Measurements from ENCODE around the gene SLCO4A1. TPM values are rescaled to one million over a fixed set of nuclear protein-coding genes. Genes with fewer than 3 reads are reported as not detected.
A peak's percentile ranks its signal among the peaks of the same experiment; 100 is the strongest.

SLCO4A1 gene
- total RNA-seq, 1 experiment from 2014 or later = 161 TPM

GRCh38 chr20:62624719-62625453, 17.4 kb upstream of the SLCO4A1 start:
- TF ChIP-seq CTCF (conservative IDR thresholded peaks at IDR 0.05; ENCODE audit: low read depth, low read length) (no peak), EZH2phosphoT487 (IDR thresholded peaks at IDR 0.05; ENCODE audit: borderline replicate concordance, low read length) (no peak), EZH2 (IDR thresholded peaks at IDR 0.05; ENCODE audit: low read length, unreplicated experiment) (no peak)
- Histone ChIP-seq H3F3A (ENCODE audit: low read length, unreplicated experiment) (peaks cover 7% of the 10 kb centered on the region), H3K36me3 (ENCODE audit: low read depth, low read length) (no peaks in the 10 kb centered on the region), H3K9me2 (replicated peaks; ENCODE audit: low read length) (no peaks in the 10 kb centered on the region), H3K27ac (ENCODE audit: low read length) (peak overlapping the region; percentile 98), H4K20me1 (ENCODE audit: low read length) (no peaks in the 10 kb centered on the region), H3K4me2 (ENCODE audit: low read length) (peak overlapping the region; percentile 77), H2AFZ (ENCODE audit: low read length) (no peak overlapping the region), H3K9ac (ENCODE audit: low read length) (peak overlapping the region; percentile 90), H3K27me3 (ENCODE audit: low read length) (no peaks in the 10 kb centered on the region), H3K4me3 (ENCODE audit: low read length) (no peak overlapping the region), H3K79me2 (ENCODE audit: low read length) (peaks cover 31% of the 10 kb centered on the region), H3K4me1 (ENCODE audit: insufficient read depth, low read length) (peaks cover 65% of the 10 kb centered on the region), H3K9me3 (ENCODE audit: low read length) (no peaks in the 10 kb centered on the region)
- intact Hi-C loops (cut with micrococcal nuclease) = loop anchor here (10.0 kb wide), 1 partner anchor 170 kb away; the partner anchor contains the start of gene MRGBP
- BruUV-seq (replicated peaks) = no TSS peak
- ChIA-PET POLR2A (ENCODE audit: unreplicated experiment) (interaction anchor here (1.7 kb wide), 1 partner anchor 18 kb away, joined by 9 read pairs; the partner anchor contains the start of gene SLCO4A1), CTCF (no interaction called here)
- DNase-seq (no peak), ATAC-seq (no peak)

- Histone ChIP-seq H3K27me3 (ENCODE audit: low read length) (no peaks in the 10 kb centered on the region), H3K27ac (ENCODE audit: low read length) (no peak overlapping the region)
- intact Hi-C loops (cut with micrococcal nuclease) = loop anchor here (10.0 kb wide), 1 partner anchor 169 kb away; the partner anchor contains the start of gene MRGBP
Observed at GRCh38 chr20:62625516-62625915, 16.8 kb upstream of the SLCO4A1 start.

More at GRCh38 chr20:62625516-62625915, 16.8 kb upstream of the SLCO4A1 start:
- H3K36me3 ChIP-seq (ENCODE audit: low read depth, low read length) = no peaks in the 10 kb centered on the region
- H3K9me2 ChIP-seq (replicated peaks; ENCODE audit: low read length) = no peaks in the 10 kb centered on the region
- ATAC-seq (no peak), DNase-seq (no peak)
- H4K20me1 ChIP-seq (ENCODE audit: low read length) = no peaks in the 10 kb centered on the region
- H3F3A ChIP-seq (ENCODE audit: low read length, unreplicated experiment) = peaks cover 7% of the 10 kb centered on the region
- no peaks in the 10 kb centered on the region for H3K9me3 ChIP-seq (ENCODE audit: low read length)
- BruUV-seq (replicated peaks) = no TSS peak
- peaks cover 29% of the 10 kb centered on the region for H3K79me2 ChIP-seq (ENCODE audit: low read length)
- H3K9ac ChIP-seq (ENCODE audit: low read length) = no peak overlapping the region
- H3K4me3 ChIP-seq (ENCODE audit: low read length) = no peak overlapping the region
- H3K4me2 ChIP-seq (ENCODE audit: low read length) = no peak overlapping the region
- H2AFZ ChIP-seq (ENCODE audit: low read length) = no peak overlapping the region
- CTCF ChIA-PET = no interaction called here
- POLR2A ChIA-PET (ENCODE audit: unreplicated experiment) = no interaction called here
- no peak for TF ChIP-seq CTCF (conservative IDR thresholded peaks at IDR 0.05; ENCODE audit: low read depth, low read length)
- no peak for TF ChIP-seq EZH2 (IDR thresholded peaks at IDR 0.05; ENCODE audit: low read length, unreplicated experiment)
- no peak for TF ChIP-seq EZH2phosphoT487 (IDR thresholded peaks at IDR 0.05; ENCODE audit: borderline replicate concordance, low read length)
- H3K4me1 ChIP-seq (ENCODE audit: insufficient read depth, low read length) = peaks cover 71% of the 10 kb centered on the region
